Measurements from ENCODE around the gene PLCB3.

The PLCB3 gene

DNA sequence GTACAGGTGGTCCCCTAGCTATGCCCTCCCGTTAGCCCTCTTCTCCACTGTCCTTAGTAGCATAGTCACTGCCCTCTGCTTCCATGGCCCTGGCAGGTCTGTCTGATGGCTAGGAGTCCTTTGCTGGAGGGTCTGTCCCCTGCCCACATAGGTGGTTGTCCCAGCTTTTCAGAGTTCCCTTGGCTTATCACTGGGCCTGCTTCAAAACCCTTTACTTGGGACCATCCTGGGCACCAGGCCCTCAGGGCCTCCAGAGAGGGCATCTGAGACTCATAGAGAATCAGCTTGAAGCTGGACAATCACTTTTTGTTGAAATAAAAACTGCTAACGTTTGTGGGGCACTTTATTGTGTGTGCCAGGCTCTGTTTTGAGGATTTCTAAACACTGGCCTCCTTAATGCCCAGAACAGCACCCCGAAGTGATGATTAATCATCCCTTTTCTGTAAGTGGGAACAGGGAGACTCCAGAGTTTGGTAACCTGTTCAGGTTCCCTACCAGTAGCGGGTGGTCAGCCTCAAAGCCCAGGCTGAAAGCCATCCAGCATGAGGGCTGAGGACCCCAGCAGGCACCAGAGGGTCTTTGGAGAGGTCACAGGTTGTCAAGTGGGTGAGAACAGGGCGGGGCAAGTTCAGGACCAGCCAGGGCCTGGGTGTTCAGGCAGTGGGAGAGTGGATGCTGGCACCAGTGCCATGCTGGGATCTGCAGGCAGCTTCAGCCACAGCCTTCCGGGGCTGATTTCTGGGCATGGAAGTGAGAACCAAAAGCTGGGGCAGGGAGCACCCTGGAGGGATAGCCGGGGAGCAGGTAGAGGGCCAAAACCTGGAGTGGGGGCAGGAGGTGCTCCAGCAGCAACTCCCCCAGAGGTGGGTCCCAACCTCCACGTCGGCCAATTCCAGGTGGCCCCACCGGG lies 39.3 kb downstream of the PLCB3 start:
- TF ChIP-seq CTCF (conservative IDR thresholded peaks at IDR 0.05) = no peak
- H3K27ac ChIP-seq = peak overlapping the region; percentile 36; the same call in 1 of the 2 replicates

- TF ChIP-seq CTCF (conservative IDR thresholded peaks at IDR 0.05) = no peak
These were observed 40.0 kb downstream of the PLCB3 start, which contains the start of gene KCNK4 for GRCh38 chr11:64291262-64291751. TSS of gene KCNK4 (plus strand) at chr11:64291302. CDS start at chr11:64293019, 1,717 bp downstream.

GRCh38 chr11:64291752-64292459 lies 40.6 kb downstream of the PLCB3 start:
- H3K27ac ChIP-seq = peak overlapping the region; percentile 36; the same call in 1 of the 2 replicates
- peak; percentile 33 for TF ChIP-seq CTCF (conservative IDR thresholded peaks at IDR 0.05)

More at GRCh38 chr11:64291262-64291751, 40.0 kb downstream of the PLCB3 start, which contains the start of gene KCNK4:
- H3K27ac ChIP-seq = peak within 1 kb of the TSS; percentile 36; the same call in 1 of the 2 replicates

DNA sequence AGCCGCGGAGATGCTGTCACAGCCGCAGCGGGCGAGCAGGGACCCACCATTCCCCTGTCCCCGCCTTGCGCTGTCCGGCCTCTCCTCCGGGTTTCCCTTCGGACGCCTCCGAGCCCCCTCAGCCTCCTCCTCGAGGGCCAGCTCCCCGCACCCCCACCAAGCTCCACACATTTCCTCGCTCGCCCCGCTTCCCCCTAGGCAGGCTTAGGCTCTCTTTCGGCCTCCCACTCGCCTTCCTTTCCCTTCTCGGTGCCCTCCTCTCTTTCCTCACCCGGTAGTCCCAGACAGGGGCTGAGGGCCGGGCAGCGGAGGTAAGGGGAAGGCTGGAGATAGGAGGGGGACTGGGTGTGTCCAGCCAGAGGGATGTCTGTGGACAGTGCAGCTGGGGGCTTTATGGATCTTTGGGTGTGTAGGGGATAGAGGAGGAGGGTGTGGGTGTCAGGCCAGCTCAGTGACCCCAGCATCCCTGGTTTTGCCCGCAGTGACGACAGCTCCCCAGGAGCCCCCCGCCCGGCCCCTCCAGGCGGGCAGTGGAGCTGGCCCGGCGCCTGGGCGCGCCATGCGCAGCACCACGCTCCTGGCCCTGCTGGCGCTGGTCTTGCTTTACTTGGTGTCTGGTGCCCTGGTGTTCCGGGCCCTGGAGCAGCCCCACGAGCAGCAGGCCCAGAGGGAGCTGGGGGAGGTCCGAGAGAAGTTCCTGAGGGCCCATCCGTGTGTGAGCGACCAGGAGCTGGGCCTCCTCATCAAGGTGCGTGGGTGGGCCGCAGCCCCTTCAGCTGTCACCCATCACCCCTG lies 41.3 kb downstream of the PLCB3 start:
- TF ChIP-seq CTCF (conservative IDR thresholded peaks at IDR 0.05) = no peak
- no peak overlapping the region; the same call in 1 of the 2 replicates for H3K27ac ChIP-seq

- TF ChIP-seq CTCF (conservative IDR thresholded peaks at IDR 0.05) = no peak
- H3K27ac ChIP-seq = no peak overlapping the region
These were observed 43.4 kb downstream of the PLCB3 start for GRCh38 chr11:64294774-64295173.

GRCh38 chr11:64295760-64296159 lies 44.4 kb downstream of the PLCB3 start:
- no peak for TF ChIP-seq CTCF (conservative IDR thresholded peaks at IDR 0.05)
- H3K27ac ChIP-seq = no peak overlapping the region

Data from VCaP (cell line).